Fibroblast of mammary gland (primary cell): ENCODE measurements around the gene GRM5.
A peak's percentile ranks its signal among the peaks of the same experiment; 100 is the strongest.

Experiments used
- DNase-seq: peaks from one replicate; pipeline ENCODE4 v3.0.0-alpha.2; 2010; ENCODE audit warnings: low read depth
- H3K4me3 ChIP-seq: 2 replicates; pipeline ENCODE4 v1.5.1; 2011; ENCODE audit warnings: low read depth, mild to moderate bottlenecking, low read length, moderate library complexity; ENCODE audit not compliant: control insufficient read depth
- CTCF ChIP-seq: conservative IDR thresholded peaks from 2 replicates; pipeline ENCODE4 v1.5.1; 2011; ENCODE audit warnings: low read depth, low read length, inconsistent platforms; ENCODE audit not compliant: control insufficient read depth, insufficient read depth

GRM5 gene

GRCh38 chr11:88590361-88590760 is 475.4 kb downstream of the GRM5 start:
- no peak overlapping the region for H3K4me3 ChIP-seq
- no peak for TF ChIP-seq CTCF
- DNase-seq: peak; percentile 56

GRCh38 chr11:88583251-88583650 is 482.5 kb downstream of the GRM5 start:
- DNase-seq: no peak
- TF ChIP-seq CTCF: no peak
- no peak overlapping the region for H3K4me3 ChIP-seq

- TF ChIP-seq CTCF: no peak
- no peak overlapping the region for H3K4me3 ChIP-seq
These were observed 486.3 kb downstream of the GRM5 start for GRCh38 chr11:88579466-88579865.

GRCh38 chr11:88576741-88577140 is 489.0 kb downstream of the GRM5 start:
- no peak for DNase-seq
- TF ChIP-seq CTCF: no peak
- no peak overlapping the region for H3K4me3 ChIP-seq

More at GRCh38 chr11:88579466-88579865, 486.3 kb downstream of the GRM5 start:
- DNase-seq: no peak

GRCh38 chr11:88575916-88576315 is 489.9 kb downstream of the GRM5 start:
- no peak for TF ChIP-seq CTCF
- no peak for DNase-seq
- no peak overlapping the region for H3K4me3 ChIP-seq

- DNase-seq: no peak
- H3K4me3 ChIP-seq: no peak overlapping the region
- no peak for TF ChIP-seq CTCF
These were observed 496.4 kb downstream of the GRM5 start for GRCh38 chr11:88569342-88569741.

GRCh38 chr11:88555829-88556202 is 510.0 kb downstream of the GRM5 start:
- peak; percentile 82 for DNase-seq
- no peak overlapping the region for H3K4me3 ChIP-seq
- no peak for TF ChIP-seq CTCF
